Activated CD8-positive, alpha-beta T cell treated with anti-CD3 and anti-CD28 coated beads, Interleukin-2, amount 10 ng/mL, durations not matched to agents 7 days and 5 days (primary cell): ENCODE results near the gene ANO2. TPM values are rescaled to one million over a fixed set of nuclear protein-coding genes. Genes with fewer than 3 reads are reported as not detected.

Experiments
- ATAC-seq: fragments of 150-1000 bp; cut with Tn5 transposase; one replicate; pipeline ENCODE4 v1.10.0; 2021; ENCODE audit warnings: moderate library complexity
- CTCF ChIA-PET: fragments of 350-600 bp; sonication (Branson Sonifier 250); formaldehyde crosslinking; loops from one replicate; lab custom pipeline; 2021; ENCODE audit warnings: antibody characterized with exemption; lab: Charles Lee
- POLR2A ChIA-PET: fragments of 350-600 bp; sonication (Branson Sonifier 250); formaldehyde crosslinking; loops from one replicate; lab custom pipeline; 2021; ENCODE audit warnings: antibody characterized with exemption; lab: Charles Lee
- DNase-seq: peaks from one replicate; pipeline ENCODE4 v3.0.0-alpha.2; 2020
- H3K27ac Mint-ChIP-seq: one replicate; pipeline ENCODE4 v1.8.0; 2021; ENCODE audit warnings: mild to moderate bottlenecking, mixed read lengths
- H3K27me3 Mint-ChIP-seq: one replicate; pipeline ENCODE4 v1.8.0; 2021; ENCODE audit warnings: low read depth, mixed read lengths
- H3K36me3 Mint-ChIP-seq: one replicate; pipeline ENCODE4 v1.8.0; 2021; ENCODE audit warnings: low read depth, mixed read lengths
- H3K4me1 Mint-ChIP-seq: one replicate; pipeline ENCODE4 v1.8.0; 2021; ENCODE audit warnings: low read depth, mixed read lengths
- H3K4me3 Mint-ChIP-seq: one replicate; pipeline ENCODE4 v1.8.0; 2021; ENCODE audit warnings: mild to moderate bottlenecking, mixed read lengths
- H3K9me3 Mint-ChIP-seq: one replicate; pipeline ENCODE4 v1.8.0; 2022; ENCODE audit warnings: mixed read lengths; ENCODE audit not compliant: insufficient read depth
- total RNA-seq, 2 experiments: library from RNA; stranded (reverse); gene quantifications; one replicate each; pipeline ENCODE4 v1.2.3, GENCODE V29; 2021

ANO2 gene
- total RNA-seq, 2 experiments from 2014 or later, result not detected

- CTCF ChIA-PET, result no interaction called here
- Mint-ChIP-seq H3K9me3 (no peaks in the 10 kb centered on the region), H3K27me3 (peaks cover 3% of the 10 kb centered on the region), H3K27ac (no peak overlapping the region), H3K4me3 (no peak overlapping the region), H3K4me1 (no peaks in the 10 kb centered on the region), H3K36me3 (no peaks in the 10 kb centered on the region)
- DNase-seq (no peak), ATAC-seq (no peak)
- POLR2A ChIA-PET, result no interaction called here
Observed at GRCh38 chr12:5525783-5526367, 419.2 kb downstream of the ANO2 start.

- no peaks in the 10 kb centered on the region for H3K4me1 Mint-ChIP-seq
- H3K9me3 Mint-ChIP-seq, result no peaks in the 10 kb centered on the region
- ATAC-seq, result no peak
- H3K27me3 Mint-ChIP-seq, result peaks cover 3% of the 10 kb centered on the region
- CTCF ChIA-PET, result no interaction called here
- H3K36me3 Mint-ChIP-seq, result no peaks in the 10 kb centered on the region
- H3K27ac Mint-ChIP-seq, result no peak overlapping the region
- POLR2A ChIA-PET, result no interaction called here
- no peak overlapping the region for H3K4me3 Mint-ChIP-seq
- DNase-seq, result no peak
Observed at GRCh38 chr12:5524769-5525436, 420.2 kb downstream of the ANO2 start.

GRCh38 chr12:5524116-5524768 is 420.8 kb downstream of the ANO2 start:
- H3K27ac Mint-ChIP-seq, result no peak overlapping the region

GRCh38 chr12:5523396-5524115 is 421.5 kb downstream of the ANO2 start:
- CTCF ChIA-PET, result no interaction called here
- DNase-seq, result no peak
- no peak overlapping the region for H3K27ac Mint-ChIP-seq

More at GRCh38 chr12:5524116-5524768, 420.8 kb downstream of the ANO2 start:
- DNase-seq (no peak), ATAC-seq (no peak)
- Mint-ChIP-seq H3K4me1 (no peaks in the 10 kb centered on the region), H3K9me3 (no peaks in the 10 kb centered on the region), H3K4me3 (no peak overlapping the region), H3K36me3 (no peaks in the 10 kb centered on the region), H3K27me3 (peaks cover 3% of the 10 kb centered on the region)
- POLR2A ChIA-PET, result no interaction called here
- CTCF ChIA-PET, result no interaction called here

GRCh38 chr12:5522432-5523335 is 422.4 kb downstream of the ANO2 start:
- POLR2A ChIA-PET, result no interaction called here
- CTCF ChIA-PET, result no interaction called here
- no peak for ATAC-seq
- Mint-ChIP-seq H3K9me3 (no peaks in the 10 kb centered on the region), H3K27me3 (peaks cover 3% of the 10 kb centered on the region), H3K36me3 (no peaks in the 10 kb centered on the region), H3K27ac (no peak overlapping the region), H3K4me1 (no peaks in the 10 kb centered on the region), H3K4me3 (no peak overlapping the region)
- no peak for DNase-seq

More at GRCh38 chr12:5523396-5524115, 421.5 kb downstream of the ANO2 start:
- Mint-ChIP-seq H3K9me3 (no peaks in the 10 kb centered on the region), H3K36me3 (no peaks in the 10 kb centered on the region), H3K4me1 (no peaks in the 10 kb centered on the region), H3K4me3 (no peak overlapping the region), H3K27me3 (peaks cover 3% of the 10 kb centered on the region)
- no peak for ATAC-seq
- POLR2A ChIA-PET, result no interaction called here

- Mint-ChIP-seq H3K4me1 (no peaks in the 10 kb centered on the region), H3K27ac (no peak overlapping the region), H3K4me3 (no peak overlapping the region), H3K27me3 (no peaks in the 10 kb centered on the region), H3K36me3 (no peaks in the 10 kb centered on the region), H3K9me3 (no peaks in the 10 kb centered on the region)
- POLR2A ChIA-PET, result no interaction called here
- ATAC-seq, result no peak
- CTCF ChIA-PET, result no interaction called here
- no peak for DNase-seq
Observed at GRCh38 chr12:5521456-5522325, 423.4 kb downstream of the ANO2 start.

- no peaks in the 10 kb centered on the region for H3K4me1 Mint-ChIP-seq
- H3K4me3 Mint-ChIP-seq, result no peak overlapping the region
- ChIA-PET CTCF (no interaction called here), POLR2A (no interaction called here)
- H3K27ac Mint-ChIP-seq, result no peak overlapping the region
- no peaks in the 10 kb centered on the region for H3K27me3 Mint-ChIP-seq
- ATAC-seq, result no peak
- DNase-seq, result no peak
- no peaks in the 10 kb centered on the region for H3K9me3 Mint-ChIP-seq
- no peaks in the 10 kb centered on the region for H3K36me3 Mint-ChIP-seq
Observed at GRCh38 chr12:5520831-5521230, 424.2 kb downstream of the ANO2 start.

GRCh38 chr12:5520037-5520436 is 425.0 kb downstream of the ANO2 start:
- H3K27ac Mint-ChIP-seq, result no peak overlapping the region
- H3K4me1 Mint-ChIP-seq, result no peaks in the 10 kb centered on the region
- DNase-seq, result no peak
- no peaks in the 10 kb centered on the region for H3K36me3 Mint-ChIP-seq
- H3K27me3 Mint-ChIP-seq, result no peaks in the 10 kb centered on the region
- ATAC-seq, result no peak
- ChIA-PET CTCF (no interaction called here), POLR2A (no interaction called here)
- no peak overlapping the region for H3K4me3 Mint-ChIP-seq
- H3K9me3 Mint-ChIP-seq, result no peaks in the 10 kb centered on the region

- Mint-ChIP-seq H3K27me3 (no peaks in the 10 kb centered on the region), H3K9me3 (no peaks in the 10 kb centered on the region), H3K36me3 (no peaks in the 10 kb centered on the region), H3K4me1 (no peaks in the 10 kb centered on the region), H3K27ac (no peak overlapping the region), H3K4me3 (no peak overlapping the region)
- no peak for DNase-seq
- CTCF ChIA-PET, result no interaction called here
- POLR2A ChIA-PET, result no interaction called here
- no peak for ATAC-seq
Observed at GRCh38 chr12:5518584-5519365, 426.3 kb downstream of the ANO2 start.
